Measurements from ENCODE around the gene BPIFB1. TPM values are rescaled to one million over a fixed set of nuclear protein-coding genes. Genes with fewer than 3 reads are reported as not detected.

Gene BPIFB1
- total RNA-seq, 1 experiment from 2014 or later: 0.10 TPM

- Histone ChIP-seq H3K27me3 (ENCODE audit: control insufficient read depth, insufficient read depth, low read length) (peaks cover 12% of the 10 kb centered on the region), H3K9me3 (ENCODE audit: control insufficient read depth, insufficient read depth, low read depth, low read length) (no peaks in the 10 kb centered on the region), H3K4me3 (ENCODE audit: low read depth in 2 of 2, low read length in 2 of 2) (no peak overlapping the region), H3K27ac (ENCODE audit: low read length) (no peak overlapping the region), H3K4me1 (ENCODE audit: control insufficient read depth, insufficient read depth, low read length) (no peaks in the 10 kb centered on the region), H3K36me3 (ENCODE audit: control insufficient read depth, insufficient read depth, low read length) (no peaks in the 10 kb centered on the region)
- DNase-seq (ENCODE audit: low read depth, low spot score) (peak; percentile 18), ATAC-seq (peak; percentile 96)
- intact Hi-C loops (cut with micrococcal nuclease; ENCODE audit: unreplicated experiment): loop anchor here (5.0 kb wide), 1 partner anchor 35 kb away; no protein-coding TSS in a partner anchor
- no TSS peak for BruUV-seq (replicated peaks)
- in situ Hi-C loops (cut with HindIII; ENCODE audit: low pct_unique_long_range_greater_than_20kb, low sequenced_read_pairs): no loop called here
- TF ChIP-seq CTCF (IDR thresholded peaks at IDR 0.05): peak; percentile 88
- TF ChIP-seq SIN3A (IDR thresholded peaks at IDR 0.05; ENCODE audit: borderline replicate concordance, insufficient read depth, low read depth, low read length): no peak
- POLR2A ChIA-PET: interaction anchor here (0.6 to 0.7 kb wide), 2 partner anchors 284 to 354 kb away, joined by 4 to 6 read pairs; no protein-coding TSS in a partner anchor
- CTCF ChIA-PET: interaction anchor here (0.5 to 1.5 kb wide), 7 partner anchors 35 to 406 kb away, joined by 3 to 10 read pairs (median 4); no protein-coding TSS in a partner anchor
Observed at GRCh38 chr20:33262658-33263065, 20.4 kb upstream of the BPIFB1 start.

- DNase-seq (ENCODE audit: low read depth, low spot score) (no peak), ATAC-seq (no peak)
- H3K27ac ChIP-seq (ENCODE audit: low read length): no peak overlapping the region
- BruUV-seq (replicated peaks): no TSS peak
- intact Hi-C loops (cut with micrococcal nuclease; ENCODE audit: unreplicated experiment): loop anchor here (5.0 kb wide), 1 partner anchor 34 kb away; no protein-coding TSS in a partner anchor
- H3K4me1 ChIP-seq (ENCODE audit: control insufficient read depth, insufficient read depth, low read length): no peaks in the 10 kb centered on the region
- no peak overlapping the region for H3K4me3 ChIP-seq (ENCODE audit: low read depth in 2 of 2, low read length in 2 of 2)
- H3K27me3 ChIP-seq (ENCODE audit: control insufficient read depth, insufficient read depth, low read length): peaks cover 12% of the 10 kb centered on the region
- POLR2A ChIA-PET: no interaction called here
- no peaks in the 10 kb centered on the region for H3K9me3 ChIP-seq (ENCODE audit: control insufficient read depth, insufficient read depth, low read depth, low read length)
- in situ Hi-C loops (cut with HindIII; ENCODE audit: low pct_unique_long_range_greater_than_20kb, low sequenced_read_pairs): no loop called here
- no peaks in the 10 kb centered on the region for H3K36me3 ChIP-seq (ENCODE audit: control insufficient read depth, insufficient read depth, low read length)
- CTCF ChIA-PET: interaction anchor here (0.6 kb wide), 1 partner anchor 36 kb away, joined by 3 read pairs; no protein-coding TSS in a partner anchor
- TF ChIP-seq TCF7L2 (IDR thresholded peaks at IDR 0.05; ENCODE audit: low read depth, low read length): no peak
- TF ChIP-seq CTCF (IDR thresholded peaks at IDR 0.05): no peak
- TF ChIP-seq SIN3A (IDR thresholded peaks at IDR 0.05; ENCODE audit: borderline replicate concordance, insufficient read depth, low read depth, low read length): no peak
- TF ChIP-seq POLR2AphosphoS5 (IDR thresholded peaks at IDR 0.05; ENCODE audit: low read depth, low read length): no peak
- no peak for TF ChIP-seq REST (IDR thresholded peaks at IDR 0.05; ENCODE audit: insufficient read depth in 1 of 2, low read depth in 2 of 2, low read length in 1 of 2)
Observed at GRCh38 chr20:33263784-33264183, 19.2 kb upstream of the BPIFB1 start.
